ENCODE data around the gene DCC.

- TF ChIP-seq, protein P1, sequence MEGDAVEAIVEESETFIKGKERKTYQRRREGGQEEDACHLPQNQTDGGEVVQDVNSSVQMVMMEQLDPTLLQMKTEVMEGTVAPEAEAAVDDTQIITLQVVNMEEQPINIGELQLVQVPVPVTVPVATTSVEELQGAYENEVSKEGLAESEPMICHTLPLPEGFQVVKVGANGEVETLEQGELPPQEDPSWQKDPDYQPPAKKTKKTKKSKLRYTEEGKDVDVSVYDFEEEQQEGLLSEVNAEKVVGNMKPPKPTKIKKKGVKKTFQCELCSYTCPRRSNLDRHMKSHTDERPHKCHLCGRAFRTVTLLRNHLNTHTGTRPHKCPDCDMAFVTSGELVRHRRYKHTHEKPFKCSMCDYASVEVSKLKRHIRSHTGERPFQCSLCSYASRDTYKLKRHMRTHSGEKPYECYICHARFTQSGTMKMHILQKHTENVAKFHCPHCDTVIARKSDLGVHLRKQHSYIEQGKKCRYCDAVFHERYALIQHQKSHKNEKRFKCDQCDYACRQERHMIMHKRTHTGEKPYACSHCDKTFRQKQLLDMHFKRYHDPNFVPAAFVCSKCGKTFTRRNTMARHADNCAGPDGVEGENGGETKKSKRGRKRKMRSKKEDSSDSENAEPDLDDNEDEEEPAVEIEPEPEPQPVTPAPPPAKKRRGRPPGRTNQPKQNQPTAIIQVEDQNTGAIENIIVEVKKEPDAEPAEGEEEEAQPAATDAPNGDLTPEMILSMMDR (IDR thresholded peaks at IDR 0.05) = no peak
- TF ChIP-seq POLR2A (IDR thresholded peaks at IDR 0.05) = no peak
- no peak for TF ChIP-seq EP300 (IDR thresholded peaks at IDR 0.05)
Observed at GRCh38 chr18:53093636-53094035, 753.6 kb downstream of the DCC start.
